Choroid plexus epithelial cell (primary cell): ENCODE data around the gene ADGRD2.

ENCODE experiments used
- DNase-seq: peaks from one replicate; pipeline ENCODE4 v3.0.0-alpha.2; 2010; ENCODE audit warnings: low read depth
- H3K4me3 ChIP-seq: 2 replicates; pipeline ENCODE4 v1.5.1; 2011; ENCODE audit warnings: low read depth, mild to moderate bottlenecking, control low read depth, low read length, moderate library complexity
- CTCF ChIP-seq: conservative IDR thresholded peaks from 2 replicates; pipeline ENCODE4 v1.5.1; 2011; ENCODE audit warnings: low read depth, mild to moderate bottlenecking, control low read depth, inconsistent platforms, low read length, moderate library complexity

ADGRD2 gene

GRCh38 chr9:124488641-124489210 is 38.5 kb downstream of the ADGRD2 start:
- TF ChIP-seq CTCF = no peak
- DNase-seq = no peak
- H3K4me3 ChIP-seq = no peak overlapping the region

GRCh38 chr9:124489222-124489621 is 39.0 kb downstream of the ADGRD2 start:
- DNase-seq = no peak
- TF ChIP-seq CTCF = no peak
- H3K4me3 ChIP-seq = no peak overlapping the region

GRCh38 chr9:124490004-124490403 is 39.8 kb downstream of the ADGRD2 start:
- H3K4me3 ChIP-seq = no peak overlapping the region
- DNase-seq = no peak
- TF ChIP-seq CTCF = no peak

GRCh38 chr9:124491049-124491975 is 41.1 kb downstream of the ADGRD2 start:
- TF ChIP-seq CTCF = no peak
- H3K4me3 ChIP-seq = no peak overlapping the region
- no peak for DNase-seq

- H3K4me3 ChIP-seq = no peak overlapping the region
- TF ChIP-seq CTCF = no peak
- DNase-seq = no peak
Measured at GRCh38 chr9:124492818-124493217, 42.6 kb downstream of the ADGRD2 start.

- DNase-seq = no peak
- TF ChIP-seq CTCF = no peak
Measured at GRCh38 chr9:124493218-124493617, 43.0 kb downstream of the ADGRD2 start.

More at GRCh38 chr9:124493218-124493617, 43.0 kb downstream of the ADGRD2 start:
- no peak overlapping the region for H3K4me3 ChIP-seq
